GM18526 (cell line): ENCODE results near the gene POMP.

ENCODE experiments used
- POLR2A ChIP-seq: IDR thresholded peaks from 3 replicates; pipeline ENCODE4 v1.6.1; 2011; ENCODE audit not compliant: insufficient read length; ENCODE audit errors: extremely low read depth

POMP gene

GRCh38 chr13:28717170-28717569 lies 58.2 kb downstream of the POMP start:
- TF ChIP-seq POLR2A = no peak

GRCh38 chr13:28718196-28718542 lies 59.2 kb downstream of the POMP start:
- no peak for TF ChIP-seq POLR2A

- TF ChIP-seq POLR2A = peak; percentile 48
Measured at GRCh38 chr13:28718543-28719226, 59.8 kb downstream of the POMP start, which contains the start of gene SLC46A3. Gene SLC46A3, minus strand, starts transcription at chr13:28718970. Its CDS starts 972 bp downstream, at chr13:28717998.

- no peak for TF ChIP-seq POLR2A
Measured at GRCh38 chr13:28719227-28720055, 60.5 kb downstream of the POMP start.

- TF ChIP-seq POLR2A = no peak
Measured at GRCh38 chr13:28723806-28724205, 64.9 kb downstream of the POMP start.

- TF ChIP-seq POLR2A = no peak
Measured at GRCh38 chr13:28725046-28725610, 66.2 kb downstream of the POMP start.
